Activated T-cell treated with anti-CD3 and anti-CD28 coated beads, Interleukin-2, amount 50 U/mL, for 24 hours (primary cell): ENCODE results near the gene GALNTL6.

Experiments
- DNase-seq: peaks from one replicate; pipeline ENCODE4 v3.0.0-alpha.2; 2020
- H3K27ac Mint-ChIP-seq: 2 replicates; pipeline ENCODE4 v1.8.0; 2020; ENCODE audit warnings: mild to moderate bottlenecking, mixed read lengths
- H3K27me3 Mint-ChIP-seq: 2 replicates; pipeline ENCODE4 v1.8.0; 2020; ENCODE audit warnings: mixed read lengths
- H3K36me3 Mint-ChIP-seq: 2 replicates; pipeline ENCODE4 v1.8.0; 2020; ENCODE audit warnings: low read depth, mixed read lengths
- H3K4me1 Mint-ChIP-seq: 2 replicates; pipeline ENCODE4 v1.8.0; 2020; ENCODE audit warnings: low read depth, mixed read lengths
- H3K4me3 Mint-ChIP-seq: 2 replicates; pipeline ENCODE4 v1.8.0; 2020; ENCODE audit warnings: mild to moderate bottlenecking, moderate library complexity, mixed read lengths
- H3K9me3 Mint-ChIP-seq: 2 replicates; pipeline ENCODE4 v1.8.0; 2020; ENCODE audit warnings: mixed read lengths

GALNTL6 gene

GRCh38 chr4:171929477-171929876 is 116.3 kb downstream of the GALNTL6 start:
- peaks cover 12% of the 10 kb centered on the region for H3K9me3 Mint-ChIP-seq
- H3K4me1 Mint-ChIP-seq, result no peaks in the 10 kb centered on the region
- H3K27me3 Mint-ChIP-seq, result no peaks in the 10 kb centered on the region
- no peak for DNase-seq
- H3K27ac Mint-ChIP-seq, result no peak overlapping the region
- H3K4me3 Mint-ChIP-seq, result no peak overlapping the region
- no peaks in the 10 kb centered on the region for H3K36me3 Mint-ChIP-seq

DNA sequence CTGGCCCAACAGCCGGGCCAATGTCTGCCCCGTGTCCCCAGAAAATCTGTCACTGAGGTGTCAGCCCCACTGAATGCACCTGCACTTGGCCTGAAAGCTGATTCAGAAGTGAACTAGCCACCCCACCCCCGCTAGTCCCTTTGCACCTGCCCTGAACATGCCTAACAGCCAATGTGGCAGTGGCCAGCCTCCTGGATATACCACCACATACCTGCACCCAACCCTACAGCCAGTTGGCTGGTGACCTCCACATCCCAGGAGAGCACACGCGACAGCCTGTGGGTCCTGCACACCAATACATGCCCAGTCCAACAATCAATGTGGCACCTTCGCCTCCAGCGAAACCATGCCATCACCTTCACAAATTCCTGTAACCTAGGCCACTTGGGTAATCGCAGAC is 116.7 kb downstream of the GALNTL6 start:
- H3K4me1 Mint-ChIP-seq, result no peaks in the 10 kb centered on the region
- H3K27ac Mint-ChIP-seq, result no peak overlapping the region
- H3K36me3 Mint-ChIP-seq, result no peaks in the 10 kb centered on the region
- no peaks in the 10 kb centered on the region for H3K27me3 Mint-ChIP-seq
- DNase-seq, result no peak
- no peak overlapping the region for H3K4me3 Mint-ChIP-seq
- peaks cover 12% of the 10 kb centered on the region for H3K9me3 Mint-ChIP-seq

GRCh38 chr4:171932238-171932637 is 119.0 kb downstream of the GALNTL6 start:
- Mint-ChIP-seq H3K4me1 (no peaks in the 10 kb centered on the region), H3K9me3 (peaks cover 12% of the 10 kb centered on the region), H3K27me3 (no peaks in the 10 kb centered on the region), H3K4me3 (no peak overlapping the region), H3K36me3 (no peaks in the 10 kb centered on the region), H3K27ac (no peak overlapping the region)
- DNase-seq, result no peak

GRCh38 chr4:171940656-171941055 is 127.5 kb downstream of the GALNTL6 start:
- no peaks in the 10 kb centered on the region for H3K27me3 Mint-ChIP-seq
- no peaks in the 10 kb centered on the region for H3K4me1 Mint-ChIP-seq
- no peak for DNase-seq
- H3K9me3 Mint-ChIP-seq, result peaks cover 13% of the 10 kb centered on the region
- no peak overlapping the region for H3K4me3 Mint-ChIP-seq
- no peaks in the 10 kb centered on the region for H3K36me3 Mint-ChIP-seq
- H3K27ac Mint-ChIP-seq, result no peak overlapping the region

GRCh38 chr4:171947400-171947799 is 134.2 kb downstream of the GALNTL6 start:
- Mint-ChIP-seq H3K4me1 (no peaks in the 10 kb centered on the region), H3K27ac (no peak overlapping the region), H3K36me3 (no peaks in the 10 kb centered on the region), H3K4me3 (no peak overlapping the region), H3K9me3 (peaks cover 16% of the 10 kb centered on the region), H3K27me3 (no peaks in the 10 kb centered on the region)
- no peak for DNase-seq

DNA sequence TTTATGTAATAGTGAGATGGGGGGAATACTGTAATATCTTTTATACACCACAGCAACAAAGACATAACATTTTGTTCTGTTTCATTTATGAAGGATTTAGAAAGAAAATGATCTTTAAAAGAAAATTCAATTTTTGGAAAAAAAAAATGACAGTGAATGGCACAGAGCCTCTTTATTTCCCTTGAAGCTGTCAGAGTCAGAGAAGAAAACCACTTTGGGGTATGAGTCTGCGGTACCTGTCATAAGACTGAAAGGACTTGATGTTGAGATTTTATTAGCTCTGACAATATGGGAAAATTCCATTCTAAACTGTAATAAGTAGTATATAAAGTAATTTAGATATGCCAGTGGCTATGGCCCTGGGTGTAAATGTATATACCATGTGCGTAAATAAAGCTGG is 134.8 kb downstream of the GALNTL6 start:
- H3K4me1 Mint-ChIP-seq, result no peaks in the 10 kb centered on the region
- H3K9me3 Mint-ChIP-seq, result peaks cover 16% of the 10 kb centered on the region
- H3K27me3 Mint-ChIP-seq, result no peaks in the 10 kb centered on the region

DNA sequence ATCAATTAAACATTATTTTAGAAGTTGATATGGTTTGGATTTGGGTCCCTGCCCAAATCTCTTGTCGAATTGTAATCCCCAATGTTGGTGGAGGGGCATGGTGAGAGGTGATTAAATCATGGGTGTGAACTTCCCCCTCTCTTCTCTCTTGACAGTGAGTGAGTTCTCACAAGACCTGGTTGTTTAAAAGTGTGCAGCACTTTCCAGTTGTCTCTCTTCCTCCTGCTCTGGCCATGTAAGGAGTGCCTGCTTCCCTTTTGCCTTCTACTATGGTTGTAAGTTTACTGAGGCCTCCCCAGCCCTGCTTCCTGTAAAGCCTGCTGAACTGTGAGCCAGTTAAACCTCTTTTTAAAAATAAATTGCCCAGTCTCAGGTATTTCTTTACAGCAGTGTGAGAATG is 141.4 kb downstream of the GALNTL6 start:
- no peak for DNase-seq
- Mint-ChIP-seq H3K36me3 (no peaks in the 10 kb centered on the region), H3K4me1 (no peaks in the 10 kb centered on the region), H3K27me3 (no peaks in the 10 kb centered on the region), H3K9me3 (peaks cover 5% of the 10 kb centered on the region), H3K4me3 (no peak overlapping the region), H3K27ac (no peak overlapping the region)

More for the DNA sequence above, 134.8 kb downstream of the GALNTL6 start:
- no peak overlapping the region for H3K4me3 Mint-ChIP-seq
- no peaks in the 10 kb centered on the region for H3K36me3 Mint-ChIP-seq
- no peak for DNase-seq
- H3K27ac Mint-ChIP-seq, result no peak overlapping the region

GRCh38 chr4:171956678-171957077 is 143.5 kb downstream of the GALNTL6 start:
- Mint-ChIP-seq H3K9me3 (no peaks in the 10 kb centered on the region), H3K36me3 (no peaks in the 10 kb centered on the region), H3K27me3 (no peaks in the 10 kb centered on the region), H3K4me1 (no peaks in the 10 kb centered on the region), H3K4me3 (no peak overlapping the region), H3K27ac (no peak overlapping the region)
- no peak for DNase-seq

- H3K4me3 Mint-ChIP-seq, result no peak overlapping the region
- H3K36me3 Mint-ChIP-seq, result no peaks in the 10 kb centered on the region
- no peaks in the 10 kb centered on the region for H3K4me1 Mint-ChIP-seq
These were observed 148.9 kb downstream of the GALNTL6 start for GRCh38 chr4:171962110-171962509.

DNA sequence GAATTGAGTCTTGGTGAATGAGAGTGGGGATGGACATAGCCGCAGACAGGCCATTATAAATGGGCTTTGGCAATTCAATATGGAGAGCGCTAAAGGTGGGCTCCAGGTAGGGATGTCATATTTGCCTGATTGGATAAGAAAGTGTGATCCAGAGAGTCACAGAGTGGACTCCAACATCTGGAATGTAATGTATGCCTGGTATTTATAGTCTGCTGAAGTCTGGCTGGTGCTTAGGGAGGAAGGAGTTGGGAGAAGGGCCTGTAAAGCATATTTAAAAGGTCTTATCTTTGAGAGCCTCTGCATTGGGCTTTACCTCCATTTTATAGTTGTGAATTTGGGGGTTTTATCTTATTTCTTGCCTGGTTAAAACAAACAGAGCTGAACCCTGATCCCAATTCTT is 153.2 kb downstream of the GALNTL6 start:
- H3K27ac Mint-ChIP-seq, result no peak overlapping the region
- H3K36me3 Mint-ChIP-seq, result no peaks in the 10 kb centered on the region
- H3K4me3 Mint-ChIP-seq, result no peak overlapping the region
- no peaks in the 10 kb centered on the region for H3K27me3 Mint-ChIP-seq
- DNase-seq, result no peak
- H3K4me1 Mint-ChIP-seq, result no peaks in the 10 kb centered on the region
- H3K9me3 Mint-ChIP-seq, result peaks cover 10% of the 10 kb centered on the region

More at GRCh38 chr4:171962110-171962509, 148.9 kb downstream of the GALNTL6 start:
- DNase-seq, result no peak
- H3K27ac Mint-ChIP-seq, result no peak overlapping the region
- peaks cover 3% of the 10 kb centered on the region for H3K9me3 Mint-ChIP-seq
- no peaks in the 10 kb centered on the region for H3K27me3 Mint-ChIP-seq

GRCh38 chr4:171978216-171978615 is 165.0 kb downstream of the GALNTL6 start:
- H3K36me3 Mint-ChIP-seq, result no peaks in the 10 kb centered on the region
- H3K4me3 Mint-ChIP-seq, result no peak overlapping the region
- no peaks in the 10 kb centered on the region for H3K4me1 Mint-ChIP-seq
- H3K9me3 Mint-ChIP-seq, result peaks cover 12% of the 10 kb centered on the region
- no peak for DNase-seq
- H3K27me3 Mint-ChIP-seq, result no peaks in the 10 kb centered on the region
- no peak overlapping the region for H3K27ac Mint-ChIP-seq

- Mint-ChIP-seq H3K4me3 (no peak overlapping the region), H3K9me3 (peaks cover 13% of the 10 kb centered on the region), H3K4me1 (no peaks in the 10 kb centered on the region), H3K27ac (no peak overlapping the region), H3K27me3 (no peaks in the 10 kb centered on the region), H3K36me3 (no peaks in the 10 kb centered on the region)
- no peak for DNase-seq
These were observed 166.3 kb downstream of the GALNTL6 start for GRCh38 chr4:171979461-171979860.

DNA sequence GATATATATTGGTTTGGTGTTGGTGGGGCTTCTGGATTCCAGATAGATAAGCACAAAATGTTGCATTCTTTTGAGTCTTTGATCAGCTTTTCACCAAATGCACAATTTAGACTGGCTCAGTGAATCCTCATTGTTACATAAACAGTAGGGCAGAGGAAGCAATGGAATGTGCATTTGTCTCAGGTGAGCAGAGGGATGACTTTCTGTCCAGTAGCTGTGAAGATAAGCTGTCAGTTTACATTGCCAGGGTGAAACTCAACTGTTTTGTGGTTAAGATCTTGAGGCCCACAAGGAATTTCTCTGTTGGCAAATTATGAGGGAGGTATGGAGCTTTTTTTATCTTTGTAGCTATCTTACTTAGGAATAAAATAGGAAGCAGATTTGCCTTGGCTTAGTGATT is 168.0 kb downstream of the GALNTL6 start:
- no peak for DNase-seq
- H3K36me3 Mint-ChIP-seq, result no peaks in the 10 kb centered on the region
- no peak overlapping the region for H3K27ac Mint-ChIP-seq
- no peaks in the 10 kb centered on the region for H3K27me3 Mint-ChIP-seq
- peaks cover 14% of the 10 kb centered on the region for H3K9me3 Mint-ChIP-seq
- H3K4me3 Mint-ChIP-seq, result no peak overlapping the region
- H3K4me1 Mint-ChIP-seq, result no peaks in the 10 kb centered on the region

DNA sequence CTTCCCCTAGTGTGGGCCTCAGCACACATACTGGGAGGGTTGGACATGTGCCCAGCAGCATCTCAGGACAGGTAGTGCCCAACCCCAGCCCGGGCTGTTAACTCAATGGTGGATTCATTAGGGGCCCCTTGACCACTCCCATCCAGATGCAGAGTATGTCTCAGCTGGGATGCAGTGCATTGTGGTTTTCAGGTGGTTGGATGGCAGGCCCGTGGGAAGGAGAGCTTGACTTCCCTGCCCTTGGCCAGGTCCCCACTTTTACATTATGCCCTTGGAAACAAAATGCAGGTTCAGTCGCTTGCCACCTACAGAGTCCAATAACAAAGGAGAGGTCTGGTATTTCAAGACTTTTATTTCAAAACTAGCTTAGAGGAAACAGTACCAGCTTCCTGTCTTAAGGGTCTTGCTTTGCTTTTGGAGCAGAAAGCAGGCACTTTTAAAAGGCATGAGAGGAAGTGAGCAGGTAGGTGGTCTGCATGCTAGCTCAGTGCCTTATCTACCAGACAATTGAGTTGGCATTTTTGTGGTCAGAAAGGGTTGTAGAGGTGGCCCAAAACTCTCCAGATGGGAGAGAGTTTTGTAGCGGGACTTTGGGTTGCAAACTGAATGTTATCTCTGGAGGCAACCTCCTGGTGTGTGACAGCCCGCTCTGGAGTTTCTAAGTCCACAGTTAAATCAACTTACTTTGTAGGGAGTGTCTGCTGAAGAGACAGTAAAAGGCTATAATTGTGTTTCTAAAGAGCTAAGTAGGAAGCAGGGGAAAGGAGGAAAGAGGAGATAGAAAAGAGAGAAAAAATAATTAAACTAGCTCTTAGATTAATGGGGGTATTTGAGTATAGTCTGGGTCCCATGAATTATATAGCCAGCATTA is 171.0 kb downstream of the GALNTL6 start:
- H3K36me3 Mint-ChIP-seq, result no peaks in the 10 kb centered on the region
- DNase-seq, result no peak
- no peaks in the 10 kb centered on the region for H3K27me3 Mint-ChIP-seq
- no peak overlapping the region for H3K4me3 Mint-ChIP-seq
- H3K4me1 Mint-ChIP-seq, result no peaks in the 10 kb centered on the region
- no peak overlapping the region for H3K27ac Mint-ChIP-seq
- peaks cover 15% of the 10 kb centered on the region for H3K9me3 Mint-ChIP-seq

- no peak for DNase-seq
- no peaks in the 10 kb centered on the region for H3K4me1 Mint-ChIP-seq
- H3K27me3 Mint-ChIP-seq, result no peaks in the 10 kb centered on the region
- H3K9me3 Mint-ChIP-seq, result peaks cover 12% of the 10 kb centered on the region
- no peak overlapping the region for H3K27ac Mint-ChIP-seq
- H3K4me3 Mint-ChIP-seq, result no peak overlapping the region
- no peaks in the 10 kb centered on the region for H3K36me3 Mint-ChIP-seq
These were observed 171.9 kb downstream of the GALNTL6 start for GRCh38 chr4:171985129-171985528.
